ENCODE data around the gene ABCC6.
"Not testable (repeated sequence)": the region's sequence is repeated elsewhere in the genome, so short reads cannot be mapped to it uniquely, and the experiment has no call there.

ABCC6 gene

DNA sequence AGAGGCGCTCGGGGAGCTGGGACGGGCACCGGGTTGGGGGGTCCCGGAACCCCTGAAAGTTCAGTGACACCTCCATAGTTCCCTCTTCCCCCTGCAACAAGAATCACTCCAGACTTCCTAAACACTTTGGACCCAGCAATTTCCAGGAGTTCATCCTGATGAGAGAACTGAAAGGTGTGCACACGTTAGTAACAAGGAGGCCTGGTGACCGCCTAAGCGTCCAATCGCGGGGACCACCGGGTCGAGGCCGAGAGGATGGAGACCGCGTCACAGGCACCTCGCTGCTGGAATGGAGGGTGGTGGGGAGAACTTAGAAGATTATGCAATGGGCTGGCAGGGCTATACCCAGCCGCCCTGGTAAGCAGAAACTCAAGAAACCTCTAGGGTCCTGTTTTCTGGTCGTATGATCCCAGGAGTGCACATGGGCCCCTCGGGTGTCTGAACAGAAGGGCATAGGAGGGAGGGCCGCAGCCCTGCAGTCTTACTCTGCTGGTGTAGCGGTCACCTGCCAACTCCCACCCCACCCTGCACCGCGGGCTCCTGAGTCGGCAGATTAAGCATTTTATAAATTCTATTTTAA is 458 bp upstream of the ABCC6 start:
- not testable (repeated sequence) for DNase-seq (ENCODE audit: low spot score)

DNA sequence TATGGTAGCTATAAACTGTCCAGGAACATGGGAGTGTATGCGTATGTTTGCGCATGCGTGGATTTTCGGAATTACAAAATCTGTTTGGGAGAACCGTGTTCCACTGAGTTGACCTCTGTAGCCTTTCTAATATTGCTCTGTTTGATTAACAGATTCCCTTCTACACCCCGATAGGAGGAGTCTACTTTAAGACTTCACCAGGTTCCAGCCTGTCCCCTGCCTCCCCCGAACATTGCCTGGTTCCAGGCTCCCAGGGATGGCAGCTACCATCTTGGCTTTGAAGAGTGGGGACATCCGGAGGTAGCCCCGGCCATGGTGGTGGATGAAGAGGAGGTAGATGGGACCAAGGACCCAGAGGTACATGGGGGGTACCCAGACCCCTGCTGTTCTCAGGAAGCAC is 1.9 kb downstream of the ABCC6 start:
- not testable (repeated sequence) for DNase-seq (ENCODE audit: low spot score)

DNA sequence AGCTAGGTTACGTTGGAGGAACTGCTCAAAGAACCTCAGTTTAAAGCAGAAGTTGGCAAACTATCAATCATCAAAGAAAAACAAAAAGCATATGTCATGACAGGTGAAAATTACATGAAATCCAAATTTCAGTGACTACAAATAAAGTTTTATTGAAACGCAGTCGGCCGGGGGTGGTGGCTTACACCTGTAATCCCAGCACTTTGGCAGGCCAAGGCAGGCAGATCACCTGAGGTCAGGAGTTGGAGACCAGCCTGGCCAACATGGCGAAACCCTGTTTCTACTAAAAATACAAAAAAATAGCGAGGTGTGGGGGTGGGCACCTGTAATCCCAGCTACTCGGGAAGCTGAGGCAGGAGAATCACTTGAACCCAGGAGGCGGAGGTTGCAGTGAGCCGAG is 2.8 kb downstream of the ABCC6 start:
- not testable (repeated sequence) for DNase-seq (ENCODE audit: low spot score)

DNA sequence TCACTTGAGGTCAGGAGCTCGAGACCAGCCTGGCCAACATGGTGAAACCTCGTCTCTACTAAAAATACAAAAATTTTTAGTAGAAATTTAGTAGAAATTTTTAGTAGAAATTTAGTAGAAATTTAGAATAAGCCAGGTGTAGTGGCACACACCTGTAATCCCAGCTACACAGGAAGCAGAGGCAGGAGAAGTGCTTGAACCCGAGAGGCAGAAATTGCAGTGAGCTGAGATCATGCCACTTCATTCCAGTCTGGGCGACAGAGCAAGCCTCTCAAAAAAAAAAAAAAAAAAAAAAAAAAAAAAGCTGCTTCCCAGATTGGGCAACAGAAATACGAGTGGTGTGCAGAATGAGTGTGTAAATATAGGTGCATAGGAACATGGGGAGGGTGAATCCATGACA is 4.5 kb downstream of the ABCC6 start:
- DNase-seq (ENCODE audit: low spot score): not testable (repeated sequence)

DNA sequence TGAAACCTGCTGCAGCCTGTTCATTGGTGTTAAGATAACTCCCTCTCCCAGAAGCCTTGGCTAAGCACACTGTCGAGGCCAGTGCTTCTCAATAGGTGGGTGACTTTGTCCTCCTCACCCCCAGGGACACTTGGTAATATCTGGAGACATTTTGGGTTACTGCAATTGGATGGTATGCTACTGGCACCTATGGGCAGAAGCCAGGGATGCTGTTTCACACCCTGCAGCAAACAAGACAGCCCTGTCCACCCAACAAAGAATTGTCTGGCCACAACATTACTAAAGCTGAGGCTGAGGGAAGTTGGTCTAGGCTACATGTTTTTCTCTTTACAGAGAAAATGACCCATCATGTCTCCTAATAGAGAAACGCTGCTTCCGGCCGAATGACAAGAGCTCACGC is 4.9 kb downstream of the ABCC6 start:
- not testable (repeated sequence) for DNase-seq (ENCODE audit: low spot score)

DNA sequence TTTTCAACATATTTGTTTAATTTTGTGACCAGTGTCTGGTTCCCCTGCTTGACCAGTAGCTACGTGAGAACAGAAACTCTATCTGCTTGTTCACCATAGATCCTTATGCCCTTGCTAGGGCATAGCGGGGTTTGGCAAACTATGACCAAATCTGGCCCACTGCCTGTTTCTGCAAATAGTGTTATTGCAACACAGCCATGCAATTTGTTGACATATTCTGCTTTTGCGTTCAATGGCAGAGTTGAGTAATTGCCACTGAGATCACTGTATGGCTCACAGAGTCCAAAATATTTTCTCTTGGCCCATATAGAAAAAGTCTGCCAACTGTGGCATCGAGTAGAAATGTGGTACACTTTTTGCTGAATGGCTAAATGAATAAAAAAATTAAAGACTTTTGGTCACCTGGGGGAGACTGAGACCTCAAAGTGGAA is 9.4 kb downstream of the ABCC6 start:
- DNase-seq (ENCODE audit: low spot score): not testable (repeated sequence)

DNA sequence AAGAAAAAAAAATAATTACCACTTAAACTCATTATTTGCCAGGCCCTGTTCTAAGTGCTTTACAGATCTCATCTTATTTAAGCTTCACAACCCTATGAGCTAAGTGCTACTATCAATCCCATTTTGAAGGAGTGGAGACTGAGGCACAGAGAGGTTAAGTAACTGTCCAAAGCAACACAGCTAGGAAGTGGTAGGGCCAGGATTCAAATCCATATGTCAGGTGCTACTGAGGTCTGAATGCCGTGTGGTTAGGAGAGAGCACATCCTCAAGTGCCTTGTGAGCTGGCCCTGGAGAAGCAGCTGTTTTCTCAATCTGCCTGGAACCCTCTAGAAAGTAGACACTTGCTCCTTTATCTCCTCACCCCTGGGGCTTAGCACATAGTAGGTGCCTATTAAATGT is 11.9 kb downstream of the ABCC6 start:
- not testable (repeated sequence) for DNase-seq (ENCODE audit: low spot score)

DNA sequence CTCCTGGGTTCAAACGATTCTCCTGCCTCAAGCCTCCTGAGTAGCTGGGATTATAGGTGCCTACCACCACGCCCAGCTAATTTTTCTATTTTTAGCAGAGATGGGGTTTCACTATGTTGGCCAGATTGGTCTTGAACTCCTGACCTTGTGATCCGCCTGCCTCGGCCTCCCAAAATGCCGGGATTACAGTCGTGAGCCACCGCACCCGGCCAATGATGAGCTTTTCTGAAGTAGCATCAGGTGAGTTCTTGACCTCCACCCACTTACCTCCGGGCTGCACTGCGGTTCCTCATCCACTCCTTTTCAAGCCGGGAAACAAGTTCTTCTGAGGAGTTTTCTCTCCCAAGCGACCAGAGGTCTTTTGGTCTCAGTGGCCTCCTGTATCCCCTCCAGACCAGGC is 14.8 kb downstream of the ABCC6 start:
- DNase-seq (ENCODE audit: low spot score): not testable (repeated sequence)

DNA sequence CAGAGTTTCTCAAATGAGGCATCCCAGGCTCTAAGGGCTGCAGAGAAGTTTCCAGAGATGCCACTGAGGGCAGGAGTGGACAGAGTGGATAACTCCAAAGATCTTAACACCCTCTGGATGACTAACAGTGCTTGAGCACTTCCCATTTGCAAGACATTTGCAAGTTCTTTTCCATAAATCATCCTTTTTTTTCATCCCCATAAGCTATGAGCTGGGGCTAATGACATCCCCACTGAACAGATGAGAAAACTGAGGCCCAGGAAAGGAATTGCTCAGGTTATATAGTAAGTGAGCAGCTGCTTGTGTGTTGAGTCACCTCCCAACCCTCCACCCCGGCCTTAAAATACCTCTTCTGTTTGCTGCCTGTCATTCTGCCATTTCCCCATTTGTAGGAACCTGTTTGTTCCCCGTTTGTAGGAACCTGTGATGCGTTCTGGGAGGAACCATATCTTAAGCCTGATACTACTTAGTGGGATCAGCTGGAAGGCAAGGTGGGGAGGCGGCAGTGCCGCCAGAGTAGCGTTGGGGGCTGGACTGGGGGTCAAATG is 15.4 kb downstream of the ABCC6 start:
- DNase-seq (ENCODE audit: low spot score): not testable (repeated sequence)

DNA sequence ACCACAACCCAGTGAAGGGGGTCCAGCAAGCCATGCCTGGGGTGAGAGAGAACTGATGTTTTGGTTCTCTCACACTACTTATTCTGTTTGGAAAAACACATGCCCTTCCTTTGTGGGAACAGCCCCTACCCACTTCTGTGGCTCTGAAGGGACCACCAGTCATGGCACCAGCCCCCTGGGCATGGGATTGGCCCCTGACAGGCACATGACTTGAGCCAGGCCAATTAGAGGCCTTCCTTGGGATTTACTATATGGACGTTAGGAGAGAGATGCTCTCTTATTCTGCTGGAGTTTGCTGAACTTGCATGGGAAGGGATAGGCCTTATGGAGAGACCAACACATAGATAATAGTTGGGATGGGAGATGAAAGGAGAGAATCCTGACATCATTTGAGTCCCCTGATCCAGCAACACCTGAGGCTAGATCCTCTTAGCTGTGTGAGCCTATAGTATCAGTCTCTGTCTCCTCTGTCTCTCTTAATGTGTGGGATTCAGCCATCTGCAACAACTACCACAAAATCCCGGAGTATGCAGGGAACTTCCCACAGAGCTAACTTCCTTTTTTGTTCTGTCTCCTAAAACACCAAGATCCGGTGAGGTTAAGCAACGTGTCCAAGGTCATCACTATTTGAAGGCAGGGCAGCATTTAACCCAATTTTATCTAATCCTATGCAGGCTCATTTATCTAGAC is 16.1 kb downstream of the ABCC6 start:
- DNase-seq (ENCODE audit: low spot score): not testable (repeated sequence)

DNA sequence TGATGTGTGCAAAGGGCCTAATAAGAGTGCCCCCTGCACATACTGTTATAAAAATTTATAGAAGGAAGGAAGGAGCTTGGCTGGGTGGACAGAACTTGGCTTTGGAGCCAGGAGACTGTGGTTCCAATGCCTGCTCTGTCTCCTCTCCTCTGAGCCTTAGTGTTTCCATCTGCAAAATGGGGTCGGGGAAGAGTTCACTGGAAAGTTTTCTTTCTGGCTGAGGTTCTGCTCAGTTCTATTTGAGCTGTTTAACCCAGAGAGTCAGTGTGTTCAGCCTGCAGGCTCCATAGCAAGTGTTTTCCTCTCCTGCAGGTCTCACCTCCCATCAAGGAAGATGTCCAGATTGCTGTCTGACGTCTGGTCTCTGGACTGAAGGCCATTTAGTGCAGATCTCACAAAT is 17.4 kb downstream of the ABCC6 start:
- not testable (repeated sequence) for DNase-seq (ENCODE audit: low spot score)

DNA sequence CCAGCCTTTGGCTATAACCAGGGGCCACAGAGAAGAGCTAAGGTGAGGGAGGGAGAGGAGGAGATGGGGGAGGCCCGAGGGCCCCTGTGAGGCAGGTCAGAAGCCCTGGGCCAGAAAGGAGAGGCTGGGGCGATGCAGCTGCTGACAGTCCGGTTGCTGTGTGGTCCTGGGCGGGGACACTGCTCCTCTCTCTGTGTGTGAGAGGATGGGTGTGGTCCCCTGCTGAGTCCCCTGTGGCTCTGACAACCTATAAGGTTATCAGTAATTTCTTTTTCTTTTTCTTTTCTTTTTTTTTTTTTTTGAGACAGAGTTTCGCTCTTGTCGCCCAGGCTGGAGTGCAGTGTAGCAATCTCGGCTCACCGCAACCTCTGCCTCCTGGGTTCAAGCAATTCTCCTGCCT is 18.7 kb downstream of the ABCC6 start:
- DNase-seq (ENCODE audit: low spot score): not testable (repeated sequence)

DNA sequence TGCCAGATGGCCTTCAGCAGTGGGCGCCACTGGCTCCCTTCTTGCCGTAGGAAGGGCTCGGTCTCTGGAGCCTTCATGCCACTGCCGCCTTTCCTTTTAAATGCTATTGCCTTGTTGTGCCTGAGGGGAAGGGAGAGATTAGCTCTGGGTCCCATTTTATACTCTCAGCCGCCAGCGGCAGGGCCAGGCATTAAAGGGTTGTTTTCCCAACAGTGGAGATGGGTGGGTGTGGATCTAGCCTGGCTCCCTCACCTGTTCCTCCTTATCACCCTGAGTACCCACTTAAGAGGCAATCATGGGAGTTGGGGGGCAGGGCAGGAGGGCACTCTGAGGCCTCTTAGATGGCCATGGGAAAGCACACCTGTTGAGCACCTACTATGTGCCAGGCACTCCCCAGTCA is 19.8 kb downstream of the ABCC6 start:
- not testable (repeated sequence) for DNase-seq (ENCODE audit: low spot score)

DNA sequence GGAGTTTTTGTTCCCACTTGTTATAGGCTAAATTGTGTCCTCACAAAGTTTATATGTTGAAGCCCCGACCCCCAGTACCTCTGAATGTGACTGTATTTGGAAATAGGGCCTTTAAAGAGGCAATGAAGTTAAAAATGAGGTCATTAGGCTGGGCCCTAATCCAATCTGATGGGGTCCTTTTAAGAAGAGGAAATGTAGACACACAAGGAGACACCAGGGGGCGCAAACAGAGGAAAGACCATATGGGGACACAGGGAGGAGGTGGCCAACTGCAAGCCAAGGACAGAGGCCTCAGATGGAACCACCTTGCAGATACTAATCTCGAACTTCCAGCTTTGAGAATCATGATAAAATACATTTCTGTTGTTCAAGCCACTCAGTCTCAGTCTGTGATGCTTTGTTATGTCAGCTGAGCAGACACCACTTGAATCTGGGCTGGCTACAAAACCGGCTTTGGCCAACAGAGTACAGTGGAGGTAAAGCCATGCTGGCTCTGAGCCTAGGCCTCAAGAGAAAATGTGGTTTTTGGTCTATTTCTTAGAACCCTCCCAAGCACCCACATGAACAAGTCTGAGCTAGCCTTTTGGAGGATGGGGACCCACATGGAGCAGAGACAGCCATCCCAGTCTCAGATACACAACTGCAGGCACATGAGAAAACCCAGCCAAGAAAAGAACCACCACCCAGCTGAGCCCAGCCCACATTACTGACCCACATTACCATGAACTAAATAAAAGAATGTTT is 20.7 kb downstream of the ABCC6 start:
- peak; percentile 50 for DNase-seq (ENCODE audit: low spot score)

DNA sequence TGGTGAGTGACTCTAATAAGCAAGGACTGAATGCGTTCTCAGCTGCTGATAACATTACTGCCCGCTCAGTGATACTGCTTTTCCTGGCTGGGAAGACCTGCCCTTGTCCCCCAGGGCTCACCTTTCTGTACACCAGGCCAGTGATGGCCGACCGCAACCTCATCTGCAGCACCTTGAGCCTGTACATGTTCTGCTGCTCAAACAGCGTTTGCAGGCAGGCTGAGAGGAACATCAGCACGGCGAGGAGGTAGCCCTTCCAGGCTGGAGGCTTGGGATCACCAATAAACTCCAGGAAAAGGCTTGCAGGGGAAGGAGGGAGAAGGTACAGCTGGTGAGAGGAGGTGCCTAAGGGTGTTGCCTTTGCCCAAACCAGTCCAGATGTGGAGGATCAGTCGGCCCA is 21.4 kb downstream of the ABCC6 start:
- DNase-seq (ENCODE audit: low spot score): not testable (repeated sequence)

DNA sequence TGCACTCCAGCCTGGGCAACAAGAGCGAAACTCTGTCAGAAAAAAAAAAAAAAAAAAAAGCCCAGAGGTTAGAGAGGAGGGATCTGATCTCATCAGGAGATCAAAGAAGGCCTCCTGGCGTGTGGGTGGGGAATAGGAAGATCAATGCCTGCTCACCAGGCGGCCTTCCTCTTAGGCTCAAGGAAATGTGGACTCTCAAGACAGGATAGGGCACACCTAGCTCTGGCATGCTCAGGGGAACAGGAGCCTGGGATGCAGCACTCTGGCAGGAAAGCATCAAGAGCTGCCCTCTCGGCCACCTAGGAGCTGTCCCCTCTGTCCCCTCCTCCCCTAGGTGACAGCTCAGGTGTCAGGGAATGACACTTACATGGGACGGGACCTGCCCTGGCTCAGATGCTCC is 22.9 kb downstream of the ABCC6 start:
- not testable (repeated sequence) for DNase-seq (ENCODE audit: low spot score)

DNA sequence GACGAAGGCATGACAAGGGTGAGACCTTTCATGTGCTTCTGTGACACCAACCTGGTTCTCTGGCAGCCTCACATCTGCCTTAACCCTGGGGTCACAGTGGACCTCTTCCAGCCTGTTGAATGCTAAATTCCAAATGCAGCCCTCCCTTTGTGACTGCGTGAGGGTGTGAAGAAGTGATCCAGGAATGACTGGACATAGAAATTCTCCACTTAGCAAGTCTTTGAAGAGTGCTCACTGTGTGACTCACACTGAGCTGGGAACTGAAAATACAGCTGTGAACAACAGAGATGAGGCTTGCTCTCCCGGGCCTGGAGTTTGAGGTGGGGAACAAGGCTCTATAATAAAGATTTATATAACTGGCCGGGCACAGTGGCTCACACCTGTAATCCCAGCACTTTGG is 23.9 kb downstream of the ABCC6 start:
- DNase-seq (ENCODE audit: low spot score): not testable (repeated sequence)

DNA sequence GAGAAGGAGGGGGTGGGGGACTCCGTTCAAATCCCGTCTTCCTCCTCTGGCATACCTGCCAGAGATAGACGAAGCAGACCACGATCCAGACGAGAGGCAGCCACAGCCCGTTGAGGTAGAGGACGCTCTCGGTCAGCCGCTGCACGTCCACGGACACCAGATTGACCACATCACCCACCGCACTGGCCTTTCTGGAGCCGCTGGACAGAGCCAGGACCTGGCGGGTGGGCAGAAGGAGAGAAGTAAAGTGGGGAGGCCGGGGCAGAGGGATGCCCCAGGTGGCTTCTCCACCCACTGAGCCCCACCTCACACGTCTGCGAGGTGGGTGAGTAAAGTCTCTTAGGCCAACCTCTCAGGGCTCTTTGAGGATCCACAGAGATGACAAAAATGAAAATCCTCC is 25.3 kb downstream of the ABCC6 start:
- DNase-seq (ENCODE audit: low spot score): no peak

DNA sequence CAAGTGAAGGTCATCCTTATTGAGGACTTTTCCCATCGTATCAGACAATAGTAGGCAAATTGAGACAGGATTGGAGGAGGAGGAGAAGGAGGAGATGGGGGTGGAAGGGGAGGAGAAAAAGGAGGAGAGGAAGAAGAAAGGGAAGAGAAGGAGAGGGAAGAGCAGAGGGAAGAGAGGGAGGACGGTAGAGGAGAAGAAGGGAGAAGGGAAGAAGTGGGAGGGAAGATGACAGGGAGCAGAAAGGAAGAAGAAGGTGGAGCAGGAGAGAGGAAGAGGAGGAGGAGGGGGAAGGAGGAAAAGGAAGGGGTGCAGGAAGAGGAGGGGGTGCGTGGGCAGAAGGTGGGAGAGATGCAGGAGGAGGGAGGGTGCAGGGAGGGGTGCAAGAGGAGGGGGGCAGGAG is 26.0 kb downstream of the ABCC6 start:
- no peak for DNase-seq (ENCODE audit: low spot score)

DNA sequence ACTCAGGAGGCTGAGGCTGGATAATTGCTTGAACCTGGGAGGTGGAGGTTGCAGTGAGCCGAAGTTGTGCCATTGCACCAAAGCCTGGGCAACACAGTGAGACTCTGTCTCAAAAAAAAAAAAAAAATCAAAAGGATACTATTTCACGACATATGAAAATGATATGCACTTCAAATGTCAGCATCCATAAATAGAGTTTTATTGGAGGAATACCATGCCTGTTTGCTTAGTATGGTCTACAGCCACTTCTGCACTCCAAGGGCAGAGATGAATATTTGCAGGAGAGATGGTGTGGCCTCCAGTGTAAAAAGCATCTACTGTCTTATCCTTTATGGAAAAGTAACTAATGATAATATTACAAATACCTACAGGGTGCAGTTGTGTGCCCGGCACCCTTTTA is 27.2 kb downstream of the ABCC6 start:
- no peak for DNase-seq (ENCODE audit: low spot score)

DNA sequence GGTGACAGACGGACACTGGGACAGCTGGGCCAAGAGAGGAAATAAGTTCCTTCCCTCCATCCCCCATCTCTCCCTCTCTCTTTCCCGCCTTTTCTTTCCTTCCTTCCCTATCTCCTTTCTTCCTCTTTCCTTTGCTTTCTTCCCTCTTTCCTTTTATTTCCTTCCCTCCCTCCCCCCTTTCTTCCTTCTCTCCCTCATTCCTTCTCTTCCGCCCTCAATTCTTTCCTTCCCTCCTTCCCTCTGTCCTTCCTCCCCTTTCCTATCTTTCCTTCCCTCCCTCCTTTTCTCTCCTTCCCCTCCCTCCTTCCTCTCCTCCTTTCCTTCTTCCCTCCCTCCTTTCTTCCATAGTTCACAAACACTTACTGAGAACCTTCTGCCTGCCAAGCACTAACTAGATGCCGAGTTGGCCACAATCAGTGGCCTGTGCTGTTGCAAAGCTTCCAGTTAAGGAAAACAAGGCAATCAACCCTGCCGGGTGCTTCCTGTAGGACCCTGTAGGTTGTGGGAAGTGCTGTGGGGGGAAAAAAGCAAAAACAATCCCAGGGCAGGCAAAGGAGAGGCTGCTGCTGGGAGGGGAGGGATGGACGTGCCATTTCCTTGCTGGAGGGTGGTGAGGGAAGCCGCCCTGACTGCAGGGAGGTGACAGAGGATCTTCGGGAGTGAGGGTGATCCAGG is 31.7 kb downstream of the ABCC6 start:
- no peak for DNase-seq (ENCODE audit: low spot score)

DNA sequence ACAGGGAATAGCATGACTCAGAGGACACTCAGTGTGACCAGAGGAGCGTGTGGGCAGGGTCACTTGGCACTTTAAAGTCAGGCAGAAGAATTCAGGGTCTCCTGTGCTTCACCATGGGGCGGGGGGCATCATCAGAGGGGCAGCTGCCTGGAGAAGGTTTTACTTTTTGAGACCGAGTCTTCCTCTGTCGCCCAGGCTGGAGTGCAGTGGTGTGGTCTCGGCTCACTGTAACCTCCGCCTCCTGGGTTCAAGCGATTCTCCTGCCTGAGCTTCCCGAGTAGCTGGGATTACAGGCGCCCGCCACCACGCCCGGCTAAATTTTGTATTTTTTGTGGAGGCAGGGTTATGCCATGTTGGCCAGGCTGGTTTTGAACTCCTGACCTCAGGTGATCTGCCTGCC is 32.3 kb downstream of the ABCC6 start:
- DNase-seq (ENCODE audit: low spot score): not testable (repeated sequence)
